Loucy (cell line): ENCODE data around the gene HYOU1.

ENCODE experiments used
- H2AFZ ChIP-seq: fragments of 200-600 bp; sonication (generic); 2 replicates; pipeline ENCODE4 v1.6.0; 2016; ENCODE audit warnings: antibody characterized with exemption, mild to moderate bottlenecking, low read length, moderate library complexity
- H3F3A ChIP-seq: fragments of 200-600 bp; 2 replicates; pipeline ENCODE4 v1.6.0; 2016; ENCODE audit warnings: antibody characterized with exemption, low read depth, mild to moderate bottlenecking
- H3K27me3 ChIP-seq: fragments of 200-600 bp; sonication (generic); 2 replicates; pipeline ENCODE4 v1.6.1; 2014; ENCODE audit warnings: low read length, mild to moderate bottlenecking; ENCODE audit not compliant: insufficient read depth, poor library complexity, severe bottlenecking
- H3K36me3 ChIP-seq: fragments of 200-600 bp; sonication (generic); 2 replicates; pipeline ENCODE4 v1.6.1; 2016; ENCODE audit warnings: low read length; ENCODE audit not compliant: insufficient read depth
- H3K4me1 ChIP-seq: fragments of 200-600 bp; sonication (generic); 2 replicates; pipeline ENCODE4 v1.5.1; 2014; ENCODE audit warnings: low read length, mild to moderate bottlenecking; ENCODE audit not compliant: insufficient read depth, poor library complexity, severe bottlenecking
- H3K4me2 ChIP-seq: fragments of 200-600 bp; sonication (generic); 2 replicates; pipeline ENCODE4 v1.6.0; 2014; ENCODE audit warnings: antibody characterized with exemption, low read length, low read depth, mild to moderate bottlenecking; ENCODE audit not compliant: poor library complexity, severe bottlenecking
- H3K4me3 ChIP-seq: fragments of 200-600 bp; sonication (generic); 2 replicates; pipeline ENCODE4 v1.5.1; 2014; ENCODE audit warnings: low read length, mild to moderate bottlenecking, mixed read lengths; ENCODE audit not compliant: poor library complexity, severe bottlenecking
- H3K79me2 ChIP-seq: fragments of 200-600 bp; sonication (generic); 2 replicates; pipeline ENCODE4 v1.6.1; 2014; ENCODE audit warnings: low read length; ENCODE audit not compliant: insufficient read depth
- H3K9ac ChIP-seq: fragments of 200-600 bp; sonication (generic); 2 replicates; pipeline ENCODE4 v1.6.0; 2014; ENCODE audit warnings: mild to moderate bottlenecking, low read depth, low read length, moderate library complexity; ENCODE audit not compliant: poor library complexity, severe bottlenecking
- H3K9me2 ChIP-seq: fragments of 200-600 bp; sonication (generic); replicated peaks from 2 replicates; pipeline ENCODE4 v1.6.1; 2016; ENCODE audit warnings: low read depth, low read length, mixed read lengths
- H3K9me3 ChIP-seq: fragments of 200-600 bp; sonication (generic); 2 replicates; pipeline ENCODE4 v1.6.1; 2014; ENCODE audit warnings: mild to moderate bottlenecking, antibody characterized with exemption, low read length, low read depth; ENCODE audit not compliant: insufficient read depth
- H4K20me1 ChIP-seq: fragments of 200-600 bp; sonication (generic); 2 replicates; pipeline ENCODE4 v1.6.0; 2014; ENCODE audit warnings: antibody characterized with exemption, low read length, mild to moderate bottlenecking; ENCODE audit not compliant: insufficient read depth, poor library complexity, severe bottlenecking
- CTCF ChIP-seq: fragments of 200-600 bp; sonication (generic); conservative IDR thresholded peaks from 2 replicates; pipeline ENCODE4 v1.5.1; 2014; ENCODE audit warnings: mild to moderate bottlenecking, antibody characterized with exemption, low read length
- EZH2phosphoT487 ChIP-seq: fragments of 200-600 bp; IDR thresholded peaks from 2 replicates; pipeline ENCODE4 v1.6.1; 2018; ENCODE audit warnings: antibody characterized with exemption, mild to moderate bottlenecking, moderate library complexity, borderline replicate concordance

The HYOU1 gene

GRCh38 chr11:119031912-119032280, 25.1 kb downstream of the HYOU1 start:
- peaks cover 28% of the 10 kb centered on the region for H3K79me2 ChIP-seq
- H3K27me3 ChIP-seq: no peaks in the 10 kb centered on the region
- peaks cover 22% of the 10 kb centered on the region for H3K4me1 ChIP-seq
- H3F3A ChIP-seq: no peaks in the 10 kb centered on the region
- no peaks in the 10 kb centered on the region for H3K36me3 ChIP-seq
- peak overlapping the region; percentile 37; the same call in 1 of the 2 replicates for H2AFZ ChIP-seq
- no peak overlapping the region for H3K9ac ChIP-seq
- H3K9me2 ChIP-seq: no peaks in the 10 kb centered on the region
- no peak overlapping the region for H3K4me2 ChIP-seq
- H4K20me1 ChIP-seq: no peaks in the 10 kb centered on the region
- no peak overlapping the region for H3K4me3 ChIP-seq
- no peak for TF ChIP-seq CTCF
- no peak for TF ChIP-seq EZH2phosphoT487
- H3K9me3 ChIP-seq: no peaks in the 10 kb centered on the region

DNA sequence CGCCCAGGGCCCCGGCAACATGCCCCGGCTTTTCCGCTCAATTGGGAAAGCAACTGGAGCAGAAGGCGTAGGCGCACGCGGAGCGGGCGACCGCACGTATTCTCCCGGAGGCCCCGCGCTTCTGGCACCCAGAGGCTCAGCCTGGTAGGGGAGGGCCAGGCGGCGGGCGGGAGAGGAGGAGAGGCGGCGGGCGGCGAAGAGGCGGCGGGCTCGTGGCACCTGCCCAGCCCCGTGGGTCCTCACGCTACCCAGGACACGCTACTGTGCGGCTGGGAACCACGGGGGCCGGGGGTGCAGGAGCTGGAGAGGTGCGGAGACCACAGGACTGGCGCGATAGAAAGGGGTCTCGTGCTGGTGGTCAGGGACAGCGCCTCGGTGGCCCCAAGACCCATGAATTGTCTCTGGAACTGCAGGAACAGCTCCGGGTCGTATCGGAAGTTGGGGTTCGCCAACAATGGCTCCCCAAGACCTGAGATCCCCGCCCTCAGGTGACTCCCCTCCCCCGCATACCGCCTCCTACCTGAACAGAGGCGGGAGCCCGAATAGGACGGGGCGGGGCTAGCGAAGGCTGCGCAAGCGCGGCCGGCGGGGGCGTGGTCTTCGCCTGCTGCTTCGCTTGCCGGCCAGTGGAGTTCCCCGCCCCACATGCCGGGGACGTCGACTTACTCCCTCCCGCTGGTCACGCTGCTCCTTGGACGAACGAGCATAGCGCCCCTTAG, 26.5 kb downstream of the HYOU1 start, which contains the start of gene SLC37A4:
Gene SLC37A4, minus strand, starts transcription at position 549 of the 719 bp plus-strand sequence.
- H4K20me1 ChIP-seq: no peaks in the 10 kb centered on the region
- H3K9me3 ChIP-seq: no peaks in the 10 kb centered on the region
- H3K4me1 ChIP-seq: peaks cover 22% of the 10 kb centered on the region
- peaks cover under 1% of the 10 kb centered on the region; the same call in 1 of the 2 replicates for H3K36me3 ChIP-seq
- no peaks in the 10 kb centered on the region for H3K9me2 ChIP-seq
- H3K4me3 ChIP-seq: peak within 1 kb of the TSS; percentile 93
- H3K9ac ChIP-seq: peak within 1 kb of the TSS; percentile 89
- peak within 1 kb of the TSS; percentile 85 for H3K4me2 ChIP-seq
- H3F3A ChIP-seq: no peaks in the 10 kb centered on the region
- H2AFZ ChIP-seq: peak within 1 kb of the TSS; percentile 100
- H3K79me2 ChIP-seq: peaks cover 28% of the 10 kb centered on the region
- TF ChIP-seq EZH2phosphoT487 (no peak), CTCF (no peak)
- no peaks in the 10 kb centered on the region for H3K27me3 ChIP-seq

GRCh38 chr11:119030029-119030328, 27.0 kb downstream of the HYOU1 start:
- H3K4me2 ChIP-seq: peak overlapping the region; percentile 85
- H3K9me2 ChIP-seq: no peaks in the 10 kb centered on the region
- H2AFZ ChIP-seq: peak overlapping the region; percentile 100
- H3K27me3 ChIP-seq: no peaks in the 10 kb centered on the region
- H3K9ac ChIP-seq: peak overlapping the region; percentile 89
- no peaks in the 10 kb centered on the region for H4K20me1 ChIP-seq
- H3K79me2 ChIP-seq: peaks cover 28% of the 10 kb centered on the region
- H3K36me3 ChIP-seq: peaks cover 5% of the 10 kb centered on the region; the same call in 1 of the 2 replicates
- H3F3A ChIP-seq: no peaks in the 10 kb centered on the region
- H3K4me1 ChIP-seq: peaks cover 22% of the 10 kb centered on the region
- TF ChIP-seq CTCF (no peak), EZH2phosphoT487 (no peak)
- H3K9me3 ChIP-seq: no peaks in the 10 kb centered on the region
- peak overlapping the region; percentile 93 for H3K4me3 ChIP-seq
